GM23338 (cell line): ENCODE results near the gene BAHCC1.

Experiments
- CREB1 ChIP-seq: fragments of 250-450 bp; sonication (Bioruptor Pico); IDR thresholded peaks from 2 replicates; pipeline ENCODE4 v1.5.0; 2020; ENCODE audit warnings: low read depth, mild to moderate bottlenecking, moderate library complexity
- CTCF ChIP-seq, 2 experiments: fragments of 200-600 bp in 1 of 2; sonication (generic) in 1 of 2; conservative IDR thresholded peaks; 2 replicates each; pipeline versions ENCODE4 v1.5.1 to v1.6.1; 2016 to 2017; ENCODE audit warnings: antibody characterized with exemption in 2 of 2, low read depth in 2 of 2, mild to moderate bottlenecking in 2 of 2, moderate library complexity in 1 of 2
- POLR2AphosphoS5 ChIP-seq: IDR thresholded peaks from 2 replicates; pipeline ENCODE4 v1.6.1; 2016; ENCODE audit warnings: antibody characterized with exemption, low read depth
- REST ChIP-seq: IDR thresholded peaks from one replicate; pipeline ENCODE4 v1.6.1; 2018; ENCODE audit warnings: antibody characterized with exemption; ENCODE audit not compliant: unreplicated experiment

- TF ChIP-seq REST = no peak
- no peak for TF ChIP-seq CTCF (conservative IDR thresholded peaks at IDR 0.05; ENCODE audit: low read depth in 2 of 2)
- no peak for TF ChIP-seq POLR2AphosphoS5
- TF ChIP-seq CREB1 (CRISPR knock-in tag) = no peak
These were observed 87.4 kb downstream of the BAHCC1 start for GRCh38 chr17:81482673-81483072.
